DND-41 (cell line): ENCODE measurements around the gene DENND1A.
"Not testable (repeated sequence)": the region's sequence is repeated elsewhere in the genome, so short reads cannot be mapped to it uniquely, and the experiment has no call there.

Source experiments
- ATAC-seq: fragments of 200-7000 bp; cut with Tn5 transposase; 3 replicates; pipeline ENCODE4 v1.9.1; 2021; ENCODE audit warnings: low read depth; ENCODE audit not compliant: insufficient read depth
- DNase-seq: peaks from one replicate; pipeline ENCODE4 v3.0.0-alpha.2; 2020
- H2AFZ ChIP-seq: 2 replicates; pipeline ENCODE4 v1.6.0; 2012; ENCODE audit warnings: low read depth, low read length
- H3K27ac ChIP-seq: 2 replicates; pipeline ENCODE4 v1.5.1; 2012; ENCODE audit warnings: low read length, inconsistent platforms
- H3K27me3 ChIP-seq: fragments of 200-600 bp; sonication (generic); 2 replicates; pipeline ENCODE4 v1.6.0; 2012; ENCODE audit warnings: low read length, mild to moderate bottlenecking, inconsistent platforms; ENCODE audit not compliant: insufficient read depth, poor library complexity
- H3K36me3 ChIP-seq: 2 replicates; pipeline ENCODE4 v1.5.1; 2012; ENCODE audit warnings: low read length, inconsistent platforms; ENCODE audit not compliant: insufficient read depth
- H3K4me1 ChIP-seq: 2 replicates; pipeline ENCODE4 v1.5.1; 2012; ENCODE audit warnings: mild to moderate bottlenecking, low read length; ENCODE audit not compliant: insufficient read depth
- H3K4me2 ChIP-seq: 2 replicates; pipeline ENCODE4 v1.6.0; 2012; ENCODE audit warnings: mild to moderate bottlenecking, moderate library complexity, low read length, inconsistent platforms; ENCODE audit not compliant: insufficient read depth
- H3K4me3 ChIP-seq, 2 experiments: fragments of 200-600 bp in 1 of 2; shearing (Covaris generic) in 1 of 2; 2 replicates each; pipeline ENCODE4 v1.5.1; 2012 to 2016; ENCODE audit warnings: inconsistent platforms in 2 of 2, low read length in 2 of 2, mild to moderate bottlenecking in 2 of 2, low read depth in 1 of 2, moderate library complexity in 1 of 2
- H3K79me2 ChIP-seq: 2 replicates; pipeline ENCODE4 v1.6.0; 2012; ENCODE audit warnings: low read length, inconsistent platforms; ENCODE audit not compliant: insufficient read depth
- H3K9ac ChIP-seq: 2 replicates; pipeline ENCODE4 v1.6.0; 2012; ENCODE audit warnings: low read depth, mild to moderate bottlenecking, inconsistent platforms, low read length, moderate library complexity
- H3K9me3 ChIP-seq: 2 replicates; pipeline ENCODE4 v1.5.1; 2012; ENCODE audit warnings: low read length, moderate library complexity, mild to moderate bottlenecking, inconsistent platforms; ENCODE audit not compliant: insufficient read depth, severe bottlenecking
- H4K20me1 ChIP-seq: 2 replicates; pipeline ENCODE4 v1.6.0; 2012; ENCODE audit warnings: low read length; ENCODE audit not compliant: insufficient read depth
- EZH2 ChIP-seq: IDR thresholded peaks from 3 replicates; pipeline ENCODE4 v1.6.1; 2012; ENCODE audit warnings: borderline replicate concordance, low read depth, mild to moderate bottlenecking, moderate library complexity, low read length, inconsistent platforms; ENCODE audit not compliant: severe bottlenecking
- TF ChIP-seq, protein P1 (sequence below): IDR thresholded peaks from 2 replicates; pipeline ENCODE4 v1.5.1; 2012; ENCODE audit warnings: borderline replicate concordance, low read length, moderate library complexity, mild to moderate bottlenecking; ENCODE audit not compliant: poor library complexity, severe bottlenecking; ENCODE audit errors: extremely low read depth

The DENND1A gene

DNA sequence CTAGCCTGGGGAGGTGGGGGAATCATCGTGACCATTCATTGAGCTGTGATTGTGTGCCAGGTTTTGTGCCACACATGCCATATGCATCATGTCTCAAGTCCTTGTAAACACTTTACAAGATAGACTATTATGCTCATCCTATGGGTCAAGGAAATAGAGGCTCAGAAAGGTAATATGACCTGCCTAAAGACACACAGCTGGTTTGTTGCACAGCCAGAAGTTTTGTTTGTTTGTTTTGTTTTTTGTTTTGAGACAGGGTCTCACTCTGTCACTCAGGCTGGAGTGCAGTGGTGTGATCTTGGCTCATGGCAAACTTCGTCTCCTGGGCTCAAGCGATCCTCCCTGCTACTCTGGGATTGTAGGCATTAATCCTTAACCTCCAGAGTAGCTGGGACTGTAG lies 595.3 kb downstream of the DENND1A start:
- H3K4me3 ChIP-seq, result no peak overlapping the region
- H2AFZ ChIP-seq, result no peak overlapping the region
- H3K27me3 ChIP-seq, result no peaks in the 10 kb centered on the region
- no peak for DNase-seq
- TF ChIP-seq, protein P1, sequence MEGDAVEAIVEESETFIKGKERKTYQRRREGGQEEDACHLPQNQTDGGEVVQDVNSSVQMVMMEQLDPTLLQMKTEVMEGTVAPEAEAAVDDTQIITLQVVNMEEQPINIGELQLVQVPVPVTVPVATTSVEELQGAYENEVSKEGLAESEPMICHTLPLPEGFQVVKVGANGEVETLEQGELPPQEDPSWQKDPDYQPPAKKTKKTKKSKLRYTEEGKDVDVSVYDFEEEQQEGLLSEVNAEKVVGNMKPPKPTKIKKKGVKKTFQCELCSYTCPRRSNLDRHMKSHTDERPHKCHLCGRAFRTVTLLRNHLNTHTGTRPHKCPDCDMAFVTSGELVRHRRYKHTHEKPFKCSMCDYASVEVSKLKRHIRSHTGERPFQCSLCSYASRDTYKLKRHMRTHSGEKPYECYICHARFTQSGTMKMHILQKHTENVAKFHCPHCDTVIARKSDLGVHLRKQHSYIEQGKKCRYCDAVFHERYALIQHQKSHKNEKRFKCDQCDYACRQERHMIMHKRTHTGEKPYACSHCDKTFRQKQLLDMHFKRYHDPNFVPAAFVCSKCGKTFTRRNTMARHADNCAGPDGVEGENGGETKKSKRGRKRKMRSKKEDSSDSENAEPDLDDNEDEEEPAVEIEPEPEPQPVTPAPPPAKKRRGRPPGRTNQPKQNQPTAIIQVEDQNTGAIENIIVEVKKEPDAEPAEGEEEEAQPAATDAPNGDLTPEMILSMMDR, result no peak
- no peak for TF ChIP-seq EZH2
- H3K4me1 ChIP-seq, result no peaks in the 10 kb centered on the region
- no peaks in the 10 kb centered on the region for H3K9me3 ChIP-seq
- no peaks in the 10 kb centered on the region for H4K20me1 ChIP-seq
- H3K36me3 ChIP-seq, result no peaks in the 10 kb centered on the region
- no peak overlapping the region for H3K27ac ChIP-seq
- no peaks in the 10 kb centered on the region for H3K79me2 ChIP-seq
- no peak overlapping the region for H3K4me2 ChIP-seq
- H3K9ac ChIP-seq, result no peak overlapping the region
- ATAC-seq, result no peak

DNA sequence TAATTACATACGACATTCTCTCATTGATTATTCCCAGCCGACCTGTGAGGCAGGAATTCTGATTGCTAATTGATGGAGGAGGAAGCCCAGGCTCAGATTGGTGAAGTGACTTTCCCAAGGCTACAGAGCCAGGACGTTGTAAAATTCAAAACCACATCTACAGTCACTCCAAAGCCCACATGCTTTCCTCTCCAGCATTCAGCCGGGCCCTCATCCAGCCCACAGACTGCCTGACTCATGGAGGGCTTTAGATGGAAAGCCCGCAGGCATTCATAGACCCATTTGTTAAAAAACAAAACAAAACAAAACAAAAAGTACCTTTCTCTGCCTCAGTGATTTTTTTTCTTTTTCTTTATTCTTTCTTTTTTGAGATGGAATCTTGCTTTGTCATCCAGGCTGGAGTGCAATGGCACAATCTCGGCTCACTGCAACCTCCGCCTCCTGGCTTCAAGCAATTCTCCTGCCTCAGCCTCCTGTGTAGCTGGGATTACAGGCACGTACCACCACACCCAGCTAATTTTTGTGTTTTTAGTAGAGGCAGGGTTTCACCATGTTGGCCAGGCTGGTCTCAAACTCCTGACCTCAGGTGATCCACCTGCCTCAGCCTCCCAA lies 596.8 kb downstream of the DENND1A start:
- H3K36me3 ChIP-seq, H3K4me2 ChIP-seq, H3K9me3 ChIP-seq, H4K20me1 ChIP-seq, H3K4me1 ChIP-seq, ATAC-seq, H3K79me2 ChIP-seq, H2AFZ ChIP-seq, H3K27ac ChIP-seq, H3K27me3 ChIP-seq, H3K9ac ChIP-seq, DNase-seq, H3K4me3 ChIP-seq: not testable (repeated sequence)

DNA sequence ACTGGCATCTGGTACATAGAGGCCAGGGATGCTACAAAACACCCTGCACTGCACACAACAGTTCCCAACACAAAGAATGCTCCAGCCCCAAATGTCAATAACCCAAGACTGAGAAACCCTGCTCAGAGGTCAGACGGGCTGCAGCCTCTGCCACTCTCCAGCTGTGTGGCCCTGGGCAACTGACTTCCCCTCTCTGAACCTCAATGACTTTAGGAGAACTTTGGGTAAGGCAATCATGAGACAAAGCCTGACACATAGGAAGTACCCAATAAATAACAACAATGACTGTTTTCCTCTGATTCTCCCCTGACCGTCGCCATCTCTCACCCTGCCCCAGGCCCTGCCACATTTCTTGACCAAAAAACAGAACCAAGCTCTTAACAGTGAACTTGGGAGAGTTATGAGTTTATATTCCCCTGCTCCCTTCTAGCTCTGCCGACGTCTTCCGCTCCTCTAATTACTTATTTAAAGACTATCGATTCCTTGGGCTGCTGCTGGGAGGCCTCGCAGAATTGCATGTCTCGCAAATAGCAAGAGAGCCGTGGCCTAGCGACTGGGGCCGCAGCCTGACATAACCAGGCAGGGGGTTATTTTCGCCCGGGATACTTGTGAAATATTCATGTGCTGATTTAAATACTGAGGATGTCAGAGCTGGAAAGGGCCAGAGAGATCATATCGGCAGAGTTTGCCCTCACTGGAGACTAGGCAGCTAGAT lies 598.4 kb downstream of the DENND1A start:
- Histone ChIP-seq H3K9me3 (no peaks in the 10 kb centered on the region), H2AFZ (no peak overlapping the region), H4K20me1 (no peaks in the 10 kb centered on the region), H3K36me3 (no peaks in the 10 kb centered on the region), H3K79me2 (no peaks in the 10 kb centered on the region), H3K4me1 (no peaks in the 10 kb centered on the region), H3K27me3 (no peaks in the 10 kb centered on the region), H3K9ac (no peak overlapping the region), H3K4me3 (no peak overlapping the region), H3K4me2 (no peak overlapping the region), H3K27ac (no peak overlapping the region)
- no peak for ATAC-seq
- TF ChIP-seq EZH2, result no peak
- TF ChIP-seq, protein P1, result no peak
- DNase-seq, result no peak
